Epithelial cell of proximal tubule (primary cell): ENCODE measurements around the gene PASK. TPM values are rescaled to one million over a fixed set of nuclear protein-coding genes. Genes with fewer than 3 reads are reported as not detected.
"Not testable (repeated sequence)": the region's sequence is repeated elsewhere in the genome, so short reads cannot be mapped to it uniquely, and the experiment has no call there.

Experiments used
- DNase-seq: peaks from one replicate; pipeline ENCODE4 v3.0.0-alpha.2; 2011; ENCODE audit warnings: low read depth
- H3K4me3 ChIP-seq: 2 replicates; pipeline ENCODE4 v1.5.1; 2011; ENCODE audit warnings: low read depth, mild to moderate bottlenecking, low read length
- total RNA-seq: library from RNA; depleted of rRNA; stranded (reverse); fragments of >200 nt; gene quantifications from 2 replicates; pipeline ENCODE4 v1.2.3, GENCODE V29; 2015
- TF ChIP-seq, protein P1 (sequence below): conservative IDR thresholded peaks from 2 replicates; pipeline ENCODE4 v1.5.1; 2012; ENCODE audit warnings: low read depth, mild to moderate bottlenecking, low read length

PASK gene
- 10.0 and 15.5 TPM in 2 replicates for total RNA-seq

DNA sequence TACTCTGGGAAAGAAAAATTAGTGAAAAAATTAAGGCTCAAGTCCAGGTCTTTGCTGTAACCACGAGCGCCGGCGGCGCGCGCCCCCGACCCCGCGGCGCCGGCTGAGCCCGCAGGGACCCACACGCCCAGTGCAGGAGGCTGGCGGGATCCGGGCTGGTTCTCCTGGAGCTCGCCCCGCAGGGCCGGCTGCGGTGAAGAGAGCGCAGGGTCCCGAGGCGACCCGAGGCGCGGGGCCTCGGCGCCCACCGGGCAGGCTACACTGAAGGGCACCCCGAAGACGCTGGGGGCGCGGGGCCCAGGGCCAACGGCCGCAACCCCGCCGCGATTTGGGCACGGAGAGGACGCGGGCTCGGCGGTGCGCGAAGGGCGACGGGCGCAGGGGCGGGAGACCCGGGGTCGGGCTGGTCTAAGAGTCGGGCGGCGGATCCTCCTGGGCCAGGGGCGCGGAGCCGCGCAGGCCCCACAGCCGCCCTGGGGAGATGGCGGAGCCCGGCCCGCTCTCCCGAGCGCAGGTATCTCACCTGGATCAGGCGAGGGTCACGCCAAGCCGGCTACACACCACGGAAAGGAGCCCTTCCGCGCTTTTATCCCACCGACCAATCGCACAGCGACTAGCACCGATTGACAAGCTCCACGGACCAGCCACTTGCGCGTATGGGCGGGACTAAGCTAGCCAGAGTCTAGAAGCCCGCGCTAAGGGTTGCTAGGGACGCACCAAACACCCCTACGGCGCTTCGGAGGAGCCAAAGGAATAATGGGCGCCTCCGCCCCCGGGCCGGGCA, at the start of gene PASK:
Gene PASK (minus strand): TSS at position 582 of the 784 bp plus-strand sequence. CDS start 6,440 bp downstream, outside the sequence.
- TF ChIP-seq, protein P1, sequence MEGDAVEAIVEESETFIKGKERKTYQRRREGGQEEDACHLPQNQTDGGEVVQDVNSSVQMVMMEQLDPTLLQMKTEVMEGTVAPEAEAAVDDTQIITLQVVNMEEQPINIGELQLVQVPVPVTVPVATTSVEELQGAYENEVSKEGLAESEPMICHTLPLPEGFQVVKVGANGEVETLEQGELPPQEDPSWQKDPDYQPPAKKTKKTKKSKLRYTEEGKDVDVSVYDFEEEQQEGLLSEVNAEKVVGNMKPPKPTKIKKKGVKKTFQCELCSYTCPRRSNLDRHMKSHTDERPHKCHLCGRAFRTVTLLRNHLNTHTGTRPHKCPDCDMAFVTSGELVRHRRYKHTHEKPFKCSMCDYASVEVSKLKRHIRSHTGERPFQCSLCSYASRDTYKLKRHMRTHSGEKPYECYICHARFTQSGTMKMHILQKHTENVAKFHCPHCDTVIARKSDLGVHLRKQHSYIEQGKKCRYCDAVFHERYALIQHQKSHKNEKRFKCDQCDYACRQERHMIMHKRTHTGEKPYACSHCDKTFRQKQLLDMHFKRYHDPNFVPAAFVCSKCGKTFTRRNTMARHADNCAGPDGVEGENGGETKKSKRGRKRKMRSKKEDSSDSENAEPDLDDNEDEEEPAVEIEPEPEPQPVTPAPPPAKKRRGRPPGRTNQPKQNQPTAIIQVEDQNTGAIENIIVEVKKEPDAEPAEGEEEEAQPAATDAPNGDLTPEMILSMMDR: no peak

GRCh38 chr2:241198381-241199279, 49.4 kb upstream of the PASK start:
- no peak for DNase-seq
- TF ChIP-seq, protein P1: no peak
- no peak overlapping the region for H3K4me3 ChIP-seq

More for the DNA sequence above, at the start of gene PASK:
- peak; percentile 69 for DNase-seq
- peak within 1 kb of the TSS; percentile 80 for H3K4me3 ChIP-seq

DNA sequence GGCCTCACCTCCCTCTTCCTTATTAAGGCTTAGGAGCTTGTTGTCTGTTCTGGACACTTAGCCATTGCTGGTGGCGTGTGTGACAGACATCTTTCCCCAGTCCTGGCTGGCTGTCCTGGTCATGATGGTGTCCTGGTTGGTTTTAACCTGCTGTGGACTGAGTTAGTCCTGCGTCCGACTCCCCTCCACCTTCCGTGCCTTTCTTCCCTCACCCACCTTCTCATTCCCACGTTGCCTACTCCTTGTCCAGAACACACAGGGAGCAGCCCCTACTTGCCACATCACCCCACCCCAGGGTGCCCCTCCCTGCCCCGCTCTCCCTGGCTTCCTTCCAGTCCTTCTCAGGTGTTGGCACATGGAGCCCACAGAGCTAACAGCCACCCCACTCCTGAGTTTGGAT, 48.7 kb upstream of the PASK start:
- no peak for DNase-seq
- H3K4me3 ChIP-seq: no peak overlapping the region
- TF ChIP-seq, protein P1: no peak

- H3K4me3 ChIP-seq, DNase-seq: not testable (repeated sequence)
Measured at GRCh38 chr2:241197246-241197645, 48.0 kb upstream of the PASK start.

DNA sequence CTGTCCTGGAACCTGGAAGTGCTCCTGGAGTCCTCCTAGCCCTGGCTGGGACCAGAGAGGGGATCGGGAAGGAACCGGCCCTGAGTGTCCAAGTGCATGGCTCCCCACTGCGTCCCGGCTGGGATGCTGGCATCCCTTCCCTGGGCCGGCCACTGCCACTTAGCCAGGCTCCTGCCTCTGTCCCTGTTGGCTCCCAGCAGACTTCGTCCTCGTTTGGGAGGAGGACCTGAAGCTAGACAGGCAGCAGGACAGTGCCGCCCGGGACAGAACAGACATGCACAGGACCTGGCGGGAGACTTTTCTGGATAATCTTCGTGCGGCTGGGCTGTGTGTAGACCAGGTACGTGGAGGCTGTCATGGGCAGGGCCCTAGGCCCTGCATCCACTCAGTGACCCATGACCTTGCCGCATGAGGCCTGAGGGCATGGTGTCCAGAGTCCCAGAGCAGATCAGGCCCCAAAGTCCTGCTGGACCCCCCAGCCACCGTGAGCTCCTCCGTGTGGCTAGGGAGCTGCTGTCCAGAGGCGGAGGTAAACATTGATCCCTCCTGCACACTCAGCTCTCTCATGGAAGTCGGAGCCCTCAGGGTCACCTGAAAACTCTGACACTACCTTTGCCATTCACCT, 46.3 kb upstream of the PASK start:
- no peak for DNase-seq
- TF ChIP-seq, protein P1: no peak
- H3K4me3 ChIP-seq: no peak overlapping the region

- TF ChIP-seq, protein P1: no peak
- no peak overlapping the region for H3K4me3 ChIP-seq
- no peak for DNase-seq
Measured at GRCh38 chr2:241194811-241195210, 45.5 kb upstream of the PASK start.

GRCh38 chr2:241193271-241193670, 44.0 kb upstream of the PASK start:
- DNase-seq: no peak
- H3K4me3 ChIP-seq: no peak overlapping the region
- TF ChIP-seq, protein P1: no peak
